C4-2B (cell line): ENCODE results near the gene RB1.

Experiments
- H3K27ac ChIP-seq: fragments of 450-650 bp; 2 replicates; pipeline ENCODE4 v1.5.1; 2017
- ZFX ChIP-seq: fragments of 450-650 bp; IDR thresholded peaks from 2 replicates; pipeline ENCODE4 v1.6.1; 2017
- TF ChIP-seq, protein P1 (sequence below): fragments of 450-650 bp; conservative IDR thresholded peaks from 2 replicates; pipeline ENCODE4 v1.5.1; 2017; ENCODE audit warnings: mild to moderate bottlenecking

RB1 gene

DNA sequence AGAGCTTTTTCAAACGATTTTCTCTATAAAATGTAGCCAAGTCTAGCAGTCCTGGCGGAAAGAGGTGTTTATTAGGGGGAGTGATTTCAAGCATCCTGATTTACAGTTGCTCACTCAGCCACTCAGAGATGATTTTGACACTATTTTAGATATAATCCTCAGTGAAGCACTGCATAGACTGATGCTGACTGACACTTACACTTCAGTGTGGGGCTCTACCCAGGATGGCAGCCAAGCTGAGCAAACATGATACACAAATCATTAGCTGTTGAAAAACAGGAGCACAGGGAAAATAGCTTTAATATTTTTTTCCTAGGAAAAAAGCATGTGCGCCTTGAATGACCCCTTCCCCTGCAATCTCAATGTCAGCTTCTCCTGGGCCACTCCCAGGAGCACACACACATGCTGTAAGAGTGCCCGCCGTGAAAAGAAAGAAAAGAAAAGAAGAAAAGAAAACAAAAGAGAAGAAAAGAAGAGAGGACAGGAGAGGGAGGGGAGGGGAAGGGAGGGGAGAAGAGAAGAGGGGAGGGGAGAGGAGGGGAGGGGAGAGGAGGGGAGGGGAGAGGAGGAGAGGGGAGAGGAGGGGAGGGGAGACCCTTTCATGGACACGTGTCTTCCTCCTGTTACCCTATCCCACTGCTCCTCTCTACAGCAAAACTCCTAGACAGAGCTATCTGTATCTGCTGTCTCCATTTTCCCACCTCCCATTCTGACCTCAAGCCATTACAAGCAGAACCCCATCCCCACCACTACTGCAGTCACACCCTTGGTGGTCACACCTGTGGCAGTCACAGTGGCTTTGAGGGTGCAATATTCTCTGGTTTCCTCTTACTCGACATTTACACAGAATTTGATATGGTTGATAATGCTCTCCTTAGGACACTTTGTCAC lies 193.0 kb downstream of the RB1 start:
- no peak overlapping the region for H3K27ac ChIP-seq
- no peak for TF ChIP-seq ZFX
- TF ChIP-seq, protein P1, sequence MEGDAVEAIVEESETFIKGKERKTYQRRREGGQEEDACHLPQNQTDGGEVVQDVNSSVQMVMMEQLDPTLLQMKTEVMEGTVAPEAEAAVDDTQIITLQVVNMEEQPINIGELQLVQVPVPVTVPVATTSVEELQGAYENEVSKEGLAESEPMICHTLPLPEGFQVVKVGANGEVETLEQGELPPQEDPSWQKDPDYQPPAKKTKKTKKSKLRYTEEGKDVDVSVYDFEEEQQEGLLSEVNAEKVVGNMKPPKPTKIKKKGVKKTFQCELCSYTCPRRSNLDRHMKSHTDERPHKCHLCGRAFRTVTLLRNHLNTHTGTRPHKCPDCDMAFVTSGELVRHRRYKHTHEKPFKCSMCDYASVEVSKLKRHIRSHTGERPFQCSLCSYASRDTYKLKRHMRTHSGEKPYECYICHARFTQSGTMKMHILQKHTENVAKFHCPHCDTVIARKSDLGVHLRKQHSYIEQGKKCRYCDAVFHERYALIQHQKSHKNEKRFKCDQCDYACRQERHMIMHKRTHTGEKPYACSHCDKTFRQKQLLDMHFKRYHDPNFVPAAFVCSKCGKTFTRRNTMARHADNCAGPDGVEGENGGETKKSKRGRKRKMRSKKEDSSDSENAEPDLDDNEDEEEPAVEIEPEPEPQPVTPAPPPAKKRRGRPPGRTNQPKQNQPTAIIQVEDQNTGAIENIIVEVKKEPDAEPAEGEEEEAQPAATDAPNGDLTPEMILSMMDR: no peak

- no peak overlapping the region for H3K27ac ChIP-seq
- TF ChIP-seq, protein P1: no peak
- no peak for TF ChIP-seq ZFX
These were observed 194.1 kb downstream of the RB1 start for GRCh38 chr13:48497669-48498068.

GRCh38 chr13:48500652-48501197 lies 197.2 kb downstream of the RB1 start:
- TF ChIP-seq, protein P1: no peak
- TF ChIP-seq ZFX: no peak
- no peak overlapping the region for H3K27ac ChIP-seq

DNA sequence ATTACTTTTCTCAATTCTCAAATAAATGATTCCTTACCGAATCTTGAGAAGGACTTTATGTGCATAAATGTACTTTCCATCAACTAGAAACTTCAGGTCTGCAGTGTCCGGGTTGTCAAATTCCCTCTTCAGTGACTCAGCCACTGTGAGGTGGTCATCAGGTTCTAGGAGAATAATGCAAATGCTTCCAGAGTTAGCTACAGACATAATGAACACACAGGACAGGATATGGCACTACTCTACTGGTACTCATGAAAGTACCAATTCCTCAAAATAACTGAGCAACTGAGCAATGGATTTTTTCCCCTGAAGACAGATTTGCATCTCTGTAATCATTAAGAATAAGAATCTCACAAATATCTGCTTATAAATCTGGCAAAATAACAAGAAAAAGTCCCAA lies 198.2 kb downstream of the RB1 start:
- H3K27ac ChIP-seq: no peak overlapping the region
- TF ChIP-seq, protein P1: no peak
- no peak for TF ChIP-seq ZFX

- H3K27ac ChIP-seq: no peak overlapping the region
- TF ChIP-seq ZFX: no peak
- TF ChIP-seq, protein P1: no peak
These were observed 199.2 kb downstream of the RB1 start for GRCh38 chr13:48502601-48503319.

DNA sequence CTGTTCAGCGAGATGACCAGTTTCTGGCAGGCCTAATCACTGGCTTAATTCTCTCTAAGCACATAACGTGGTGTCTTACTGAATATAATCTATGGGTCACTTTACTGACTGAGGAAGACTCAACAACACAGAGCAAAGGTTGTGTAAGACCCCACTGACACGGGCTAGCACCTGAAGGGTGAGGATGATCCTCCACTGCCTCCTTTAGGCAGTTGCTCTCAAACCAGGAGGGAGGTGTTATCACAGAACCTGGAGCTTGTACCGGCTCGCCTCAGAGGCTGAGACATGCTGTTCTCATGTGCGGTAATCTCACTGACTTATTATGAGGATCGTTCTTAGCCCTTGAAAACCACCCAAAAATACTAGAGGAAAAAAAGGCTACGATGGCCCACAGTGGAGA lies 201.1 kb downstream of the RB1 start:
- TF ChIP-seq, protein P1: no peak
- no peak for TF ChIP-seq ZFX
- H3K27ac ChIP-seq: no peak overlapping the region

- H3K27ac ChIP-seq: no peak overlapping the region
- TF ChIP-seq, protein P1: no peak
- no peak for TF ChIP-seq ZFX
These were observed 201.5 kb downstream of the RB1 start for GRCh38 chr13:48505012-48505411.
